ENCODE data around the gene MRPS6.

- TF ChIP-seq EZH2 (IDR thresholded peaks at IDR 0.05; ENCODE audit: borderline replicate concordance, low read length) (no peak), CTCF (conservative IDR thresholded peaks at IDR 0.05 in 1 of 2, IDR thresholded peaks at IDR 0.05 in 1 of 2; ENCODE audit: extremely low read depth in 1 of 2, insufficient read depth in 1 of 2, low read depth in 1 of 2, low read length in 2 of 2) (no peak)
These were observed 114.6 kb downstream of the MRPS6 start for GRCh38 chr21:34187935-34188334.
